GM13977 (cell line): ENCODE data around the gene LIN37.

Experiments
- DNase-seq: peaks from one replicate; pipeline ENCODE4 v3.0.0; 2012; ENCODE audit warnings: low spot score
- in situ Hi-C: fragments of 300-500 bp; cut with MboI; formaldehyde crosslinking; loops from one replicate; pipeline ENCODE4 v1.12.0; 2022; ENCODE audit warnings: low sequenced_read_pairs, low pct_unique_long_range_greater_than_20kb, mixed read lengths, inconsistent platforms; ENCODE audit not compliant: unreplicated experiment
- TF ChIP-seq, protein P1 (sequence below): IDR thresholded peaks from 2 replicates; pipeline ENCODE4 v1.5.1; 2012; ENCODE audit warnings: mild to moderate bottlenecking, control low read depth; ENCODE audit not compliant: insufficient read depth; ENCODE audit errors: extremely low read depth, missing control alignments

The LIN37 gene

DNA sequence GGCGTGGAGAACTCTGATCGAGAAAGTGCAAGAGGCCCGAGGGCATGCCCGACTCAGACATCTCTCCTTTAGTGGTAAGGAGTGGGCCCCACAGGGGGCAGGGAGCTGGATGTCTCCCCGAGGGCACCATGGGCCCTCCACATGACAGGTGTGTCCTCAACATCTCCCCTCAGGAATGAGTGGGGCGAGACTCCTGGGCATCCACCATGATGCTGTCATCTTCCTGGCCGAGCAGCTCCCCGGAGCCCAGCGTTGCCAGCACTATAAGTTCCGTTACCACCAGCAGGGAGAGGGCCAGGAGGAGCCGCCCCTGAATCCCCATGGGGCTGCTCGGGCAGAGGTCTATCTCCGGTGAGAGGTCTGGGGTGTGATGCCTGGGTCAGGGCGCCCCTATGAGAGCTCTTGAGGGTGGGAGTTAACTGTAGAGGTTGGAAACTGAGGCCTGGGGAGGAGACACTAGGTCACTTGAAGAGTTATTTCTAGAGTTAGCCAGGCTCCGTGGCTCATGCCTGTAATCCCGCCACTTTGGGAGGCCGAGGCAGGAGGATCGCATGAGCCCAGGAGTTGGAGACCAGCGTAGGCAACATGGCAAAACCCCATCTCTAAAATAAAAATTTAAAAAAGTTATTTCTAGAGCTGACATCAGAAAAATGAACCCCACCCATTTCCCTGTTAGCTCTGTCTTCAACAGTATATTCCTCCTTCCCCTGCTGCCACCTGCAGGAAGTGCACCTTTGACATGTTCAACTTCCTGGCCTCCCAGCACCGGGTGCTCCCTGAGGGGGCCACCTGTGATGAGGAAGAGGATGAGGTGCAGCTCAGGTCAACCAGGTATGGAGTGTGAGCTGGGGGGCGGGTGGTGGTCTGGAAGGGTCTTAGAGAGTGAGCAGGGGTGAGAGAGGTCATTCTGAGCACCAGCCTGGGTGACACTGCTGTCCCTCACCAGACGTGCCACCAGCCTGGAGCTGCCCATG, 11.2 kb upstream of the LIN37 start:
- peak; percentile 31 for DNase-seq
- in situ Hi-C loops = no loop called here

GRCh38 chr19:35738021-35738886, 10.1 kb upstream of the LIN37 start:
- TF ChIP-seq, protein P1, sequence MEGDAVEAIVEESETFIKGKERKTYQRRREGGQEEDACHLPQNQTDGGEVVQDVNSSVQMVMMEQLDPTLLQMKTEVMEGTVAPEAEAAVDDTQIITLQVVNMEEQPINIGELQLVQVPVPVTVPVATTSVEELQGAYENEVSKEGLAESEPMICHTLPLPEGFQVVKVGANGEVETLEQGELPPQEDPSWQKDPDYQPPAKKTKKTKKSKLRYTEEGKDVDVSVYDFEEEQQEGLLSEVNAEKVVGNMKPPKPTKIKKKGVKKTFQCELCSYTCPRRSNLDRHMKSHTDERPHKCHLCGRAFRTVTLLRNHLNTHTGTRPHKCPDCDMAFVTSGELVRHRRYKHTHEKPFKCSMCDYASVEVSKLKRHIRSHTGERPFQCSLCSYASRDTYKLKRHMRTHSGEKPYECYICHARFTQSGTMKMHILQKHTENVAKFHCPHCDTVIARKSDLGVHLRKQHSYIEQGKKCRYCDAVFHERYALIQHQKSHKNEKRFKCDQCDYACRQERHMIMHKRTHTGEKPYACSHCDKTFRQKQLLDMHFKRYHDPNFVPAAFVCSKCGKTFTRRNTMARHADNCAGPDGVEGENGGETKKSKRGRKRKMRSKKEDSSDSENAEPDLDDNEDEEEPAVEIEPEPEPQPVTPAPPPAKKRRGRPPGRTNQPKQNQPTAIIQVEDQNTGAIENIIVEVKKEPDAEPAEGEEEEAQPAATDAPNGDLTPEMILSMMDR = no peak
- DNase-seq = peak; percentile 9
- in situ Hi-C loops = no loop called here

More for the DNA sequence above, 11.2 kb upstream of the LIN37 start:
- TF ChIP-seq, protein P1 = peak; percentile 34

GRCh38 chr19:35738887-35739229, 9.5 kb upstream of the LIN37 start:
- DNase-seq = peak; percentile 28
- TF ChIP-seq, protein P1 = no peak
- in situ Hi-C loops = no loop called here

DNA sequence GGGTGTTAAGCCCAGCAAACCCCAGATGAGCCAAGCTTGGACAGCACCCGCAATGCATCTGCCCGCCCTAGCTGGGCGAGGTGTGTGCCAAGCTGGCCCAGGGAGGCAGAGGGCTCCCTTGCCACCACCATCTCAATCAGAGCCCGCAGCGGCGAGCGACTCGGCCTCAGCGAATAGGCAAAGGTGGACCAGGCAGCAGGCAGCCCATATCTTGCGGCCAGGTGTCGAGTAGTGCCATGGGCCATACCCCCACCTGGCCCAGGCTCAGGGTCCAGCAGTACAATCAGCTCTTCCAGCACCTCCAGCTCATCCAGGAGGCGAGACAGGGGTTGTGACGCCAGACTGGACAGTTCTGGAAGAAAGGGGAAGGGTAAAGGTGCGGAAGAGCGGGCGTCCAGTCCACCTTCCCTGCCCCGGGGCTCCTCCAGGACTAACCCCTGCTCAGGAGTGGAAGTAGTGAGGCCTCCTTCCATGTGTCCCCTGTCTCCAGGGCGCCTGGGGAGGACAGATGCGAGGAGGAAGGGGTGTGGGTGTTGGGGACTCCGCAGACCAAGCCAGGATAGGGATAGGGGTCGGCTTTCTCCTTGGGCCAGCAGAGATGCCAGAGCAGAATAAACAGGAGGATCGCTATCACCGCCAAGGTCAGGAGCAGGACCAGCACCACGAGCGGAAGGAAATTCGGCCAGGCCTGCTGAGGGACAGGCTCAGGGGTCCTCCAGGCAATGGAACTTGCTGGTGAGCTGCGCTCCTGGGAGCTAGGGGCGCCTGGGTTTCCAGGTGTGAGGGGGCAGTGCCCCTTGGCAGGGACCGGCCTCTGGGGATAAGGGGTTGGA, 8.9 kb upstream of the LIN37 start:
- in situ Hi-C loops = no loop called here
- peak; percentile 14 for DNase-seq
- TF ChIP-seq, protein P1 = no peak

GRCh38 chr19:35740108-35740422, 8.3 kb upstream of the LIN37 start:
- in situ Hi-C loops = no loop called here
- TF ChIP-seq, protein P1 = no peak
- no peak for DNase-seq

DNA sequence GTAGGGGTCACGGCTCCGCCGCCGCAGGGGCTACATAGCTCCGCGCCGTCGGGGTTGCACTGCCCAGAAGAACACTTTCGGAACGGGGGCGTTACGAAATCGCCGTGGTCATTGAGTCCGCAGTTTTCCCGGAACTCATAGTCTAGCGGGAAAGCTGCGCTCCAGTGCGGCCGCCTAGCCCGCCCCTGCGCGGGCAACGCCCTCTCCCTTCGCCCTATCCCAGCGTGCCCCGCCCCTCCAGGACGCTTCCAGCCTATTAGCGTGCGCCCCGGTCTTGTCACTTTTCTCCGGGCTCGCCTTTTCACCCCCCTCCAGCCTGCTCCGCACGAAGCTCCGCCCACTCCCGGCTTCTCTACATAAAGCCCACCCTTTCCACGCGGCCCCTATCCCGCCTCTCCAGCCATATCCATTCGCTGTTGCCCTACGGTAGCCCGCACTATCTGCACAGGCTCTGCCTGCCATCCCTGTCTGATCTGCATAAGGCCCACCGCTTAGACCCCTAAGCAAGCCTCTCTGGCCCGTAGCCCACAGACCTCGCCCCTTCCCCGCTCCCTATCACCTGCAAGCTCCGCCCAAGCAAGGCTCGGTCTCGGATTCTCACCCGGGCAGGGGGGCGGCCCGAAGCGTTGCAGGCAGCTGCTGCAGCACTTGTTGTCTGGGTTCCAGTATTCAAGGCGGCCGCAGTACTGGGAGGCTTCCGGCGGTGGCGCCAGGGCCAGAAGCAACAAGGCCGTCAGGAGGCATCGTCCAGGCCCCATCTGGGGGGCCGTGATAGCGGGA, 7.8 kb upstream of the LIN37 start:
- in situ Hi-C loops = no loop called here
- DNase-seq = peak; percentile 99
- TF ChIP-seq, protein P1 = peak; percentile 35
